Ovary (tissue), 9 donors: ENCODE data around the gene VPS52. TPM values are rescaled to one million over a fixed set of nuclear protein-coding genes. Genes with fewer than 3 reads are reported as not detected.
"Not testable (repeated sequence)": the region's sequence is repeated elsewhere in the genome, so short reads cannot be mapped to it uniquely, and the experiment has no call there.

Experiments used
- DNase-seq, 5 donors: peaks; one replicate each; pipeline ENCODE4 v3.0.0-alpha.2; 2019 to 2020
- H3K27ac ChIP-seq, 2 donors: fragments of 200-600 bp; one replicate each; pipeline versions ENCODE4 v1.5.1 to v1.8.0; 2019 to 2022
- H3K27me3 ChIP-seq: fragments of 200-600 bp; one replicate; pipeline ENCODE4 v1.8.0; 2022
- H3K36me3 ChIP-seq: fragments of 200-600 bp; sonication (generic); one replicate; pipeline ENCODE4 v1.5.1; 2019
- H3K4me1 ChIP-seq: one replicate; pipeline ENCODE4 v1.8.1; 2013; ENCODE audit warnings: mild to moderate bottlenecking, moderate library complexity; ENCODE audit not compliant: insufficient read depth
- H3K4me3 ChIP-seq: fragments of 200-600 bp; sonication (generic); one replicate; pipeline ENCODE4 v1.5.1; 2017
- H3K9me3 ChIP-seq, 2 donors: fragments of 200-600 bp in 1 of 2; sonication (generic) in 1 of 2; one replicate each; pipeline versions ENCODE4 v1.5.1 to v1.8.1; 2013 to 2019; ENCODE audit warnings: mild to moderate bottlenecking in 1 of 2, moderate library complexity in 1 of 2
- CTCF ChIP-seq, 3 donors: fragments of 450-650 bp in 2 of 3; fragments of 200-600 bp in 1 of 3; IDR thresholded peaks; one replicate each; pipeline versions ENCODE4 v1.5.1 to v1.8.0; 2016 to 2022; ENCODE audit warnings: antibody characterized with exemption in 3 of 3, mild to moderate bottlenecking in 1 of 3
- EP300 ChIP-seq: sonication (generic); formaldehyde crosslinking; IDR thresholded peaks from one replicate; pipeline ENCODE4 v1.6.1; 2017; ENCODE audit warnings: antibody characterized with exemption
- POLR2A ChIP-seq: fragments of 450-650 bp; IDR thresholded peaks from one replicate; pipeline ENCODE4 v1.6.1; 2017; ENCODE audit warnings: antibody characterized with exemption, mild to moderate bottlenecking, moderate library complexity
- WGBS, 3 donors: extraction: QIAGEN DNeasy Blood & Tissue Kit in 1 of 3; methylation state at CpG; one replicate each; pipeline versions ENCODE4 v1.1.5 to v1.1.7; 2013 to 2017; 5-methylcytosine and 5-hydroxymethylcytosine counted together
- intact Hi-C, 4 donors: fragments of 100-400 bp; cut with DNase I; formaldehyde crosslinking; loops; one replicate each; pipeline versions ENCODE4 v1.11.0 to v1.15.1; 2022 to 2023
- polyA plus RNA-seq, 2 donors: library from polyadenylated mRNA; stranded (reverse); fragments of 200-250 nt in 1 of 2; fragments of 350-450 nt in 1 of 2; fragmentation: Illumina TruSeq in 1 of 2; extraction: RNeasy Lipid Tissue Mini Kit (QIAGEN cat#74804) in 1 of 2; gene quantifications; one replicate each; pipeline ENCODE4 v1.2.3, GENCODE V29; 2013 to 2014
- total RNA-seq, 7 donors: library from RNA; depleted of rRNA in 2 of 7; stranded (reverse); fragments of >200 nt in 2 of 7; fragmentation: NEBNext Ultra II Directional in 3 of 7; extraction: Animal tissue kit (Norgen Biotek cat#: 25700) in 3 of 7; gene quantifications; one replicate each; pipeline versions ENCODE4 v1.1.0 to v1.2.4, GENCODE V29; 2016 to 2023
- donor health status: DM: no; HTN: no; CAD: no; lungs with moderate emphysema.
- donor health status: DM: no; HTN: no; CAD: no.
- donor health status: Bipolar disorder and iron deficiency.
- donor health status: DM: yes; HTN: yes; CAD: no.
- donor health status: DM: no; HTN: no; CAD: no.
- donor health status: DM: yes; HTN: yes; CAD: no.

The VPS52 gene
- total and polyA plus RNA-seq, 9 donors: 24.0 to 56.7 (median 45.2) TPM

GRCh38 chr6:33236852-33237251, 34.8 kb downstream of the VPS52 start:
- WGBS, 3 donors: 85 to 90% (median 88%) methylated on average over 6 of the region's 6 CpGs
- Histone ChIP-seq H3K36me3 (no peaks in the 10 kb centered on the region), H3K27me3 (no peaks in the 10 kb centered on the region), H3K4me1 (no peaks in the 10 kb centered on the region), H3K9me3 (no peaks in the 10 kb centered on the region), H3K27ac (no peak overlapping the region), H3K4me3 (no peak overlapping the region)
- no peak for TF ChIP-seq EP300
- no peak for TF ChIP-seq CTCF (IDR thresholded peaks at IDR 0.05)
- no peak for TF ChIP-seq POLR2A
- no peak for DNase-seq
- intact Hi-C loops: no loop called here

GRCh38 chr6:33236328-33236727, 35.3 kb downstream of the VPS52 start:
- Histone ChIP-seq H3K27me3 (no peaks in the 10 kb centered on the region), H3K4me3 (no peak overlapping the region), H3K27ac (no peak overlapping the region), H3K9me3 (no peaks in the 10 kb centered on the region), H3K4me1 (no peaks in the 10 kb centered on the region), H3K36me3 (no peaks in the 10 kb centered on the region)
- TF ChIP-seq CTCF (IDR thresholded peaks at IDR 0.05) (no peak), POLR2A (no peak), EP300 (no peak)
- intact Hi-C loops: no loop called here
- DNase-seq: no peak

- intact Hi-C loops: no loop called here
- Histone ChIP-seq H3K4me3 (no peak overlapping the region), H3K36me3 (no peaks in the 10 kb centered on the region), H3K4me1 (no peaks in the 10 kb centered on the region), H3K27ac (no peak overlapping the region), H3K27me3 (no peaks in the 10 kb centered on the region), H3K9me3 (no peaks in the 10 kb centered on the region)
- TF ChIP-seq EP300 (no peak), POLR2A (no peak), CTCF (IDR thresholded peaks at IDR 0.05) (no peak)
- WGBS, 3 donors: 4 to 6% (median 4%) methylated on average over 6 of the region's 6 CpGs
- no peak for DNase-seq
These were observed 36.4 kb downstream of the VPS52 start for GRCh38 chr6:33235221-33235634.

DNA sequence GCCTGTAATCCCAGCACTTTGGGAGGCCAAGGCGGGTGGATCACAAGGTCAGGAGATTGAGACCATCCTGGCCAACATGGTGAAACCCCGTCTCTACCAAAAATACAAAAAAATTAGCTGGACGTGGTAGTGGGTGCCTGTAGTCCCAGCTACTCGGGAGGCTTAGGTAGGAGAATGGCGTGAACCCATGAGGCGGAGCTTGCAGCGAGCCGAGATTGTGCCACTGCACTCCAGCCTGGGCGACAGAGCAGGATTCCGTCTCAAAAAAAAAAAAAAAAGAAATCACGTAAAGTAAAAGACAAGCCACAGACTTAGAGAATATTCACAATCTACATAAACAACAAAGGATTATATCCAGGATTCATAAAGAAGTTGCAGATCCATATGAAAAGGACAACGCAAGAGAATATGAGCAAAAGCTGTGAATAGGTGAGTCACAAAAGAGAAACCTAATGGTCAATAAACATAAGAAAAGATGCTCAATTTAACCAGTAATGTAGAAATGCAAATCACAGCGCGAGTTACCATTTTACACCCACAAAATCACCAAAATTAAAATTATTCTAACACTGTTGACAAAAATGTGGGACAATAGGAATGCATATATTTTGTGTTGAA, 45.1 kb downstream of the VPS52 start:
- H3K9me3 ChIP-seq, H3K4me3 ChIP-seq, H3K36me3 ChIP-seq, H3K27ac ChIP-seq, intact Hi-C loops, DNase-seq, H3K27me3 ChIP-seq, H3K4me1 ChIP-seq: not testable (repeated sequence)
- 38 to 41% (median 41%) methylated on average over 14 of the region's 14 CpGs for WGBS, 3 donors

- WGBS, 3 donors: 54 to 58% (median 55%) methylated on average over 3 of the region's 3 CpGs
- H3K9me3 ChIP-seq: no peaks in the 10 kb centered on the region
- TF ChIP-seq EP300 (no peak), CTCF (IDR thresholded peaks at IDR 0.05) (no peak)
- H3K4me1 ChIP-seq: peaks cover 9% of the 10 kb centered on the region
- intact Hi-C loops: no loop called here
- H3K36me3 ChIP-seq: no peaks in the 10 kb centered on the region
- no peak for DNase-seq
- no peak overlapping the region for H3K4me3 ChIP-seq
- no peak overlapping the region for H3K27ac ChIP-seq
- H3K27me3 ChIP-seq: no peaks in the 10 kb centered on the region
These were observed 54.0 kb downstream of the VPS52 start for GRCh38 chr6:33217681-33218080.
